ENCODE data around the gene PITHD1. TPM values are rescaled to one million over a fixed set of nuclear protein-coding genes. Genes with fewer than 3 reads are reported as not detected.
A peak's percentile ranks its signal among the peaks of the same experiment; 100 is the strongest.

The PITHD1 gene
- total RNA-seq, 1 experiment from 2014 or later = 78.9 TPM

GRCh38 chr1:23803674-23804073, 25.5 kb downstream of the PITHD1 start:
- BruUV-seq (replicated peaks) = no TSS peak
- Histone ChIP-seq H3K27me3 (replicated peaks; ENCODE audit: insufficient read depth, low read depth, low read length, poor library complexity) (no peaks in the 10 kb centered on the region), H3K4me3 (ENCODE audit: low read depth, low read length, poor library complexity, severe bottlenecking) (no peak overlapping the region), H3K4me1 (ENCODE audit: insufficient read depth, low read length, poor library complexity, severe bottlenecking) (peaks cover 18% of the 10 kb centered on the region), H3K36me3 (ENCODE audit: insufficient read depth, low read length, poor library complexity, severe bottlenecking) (no peaks in the 10 kb centered on the region), H3K9me3 (ENCODE audit: low read depth, low read length, poor library complexity, severe bottlenecking) (no peaks in the 10 kb centered on the region), H3K27ac (ENCODE audit: low read depth, low read length, poor library complexity, severe bottlenecking) (no peak overlapping the region)
- TF ChIP-seq EZH2 (IDR thresholded peaks at IDR 0.05; ENCODE audit: borderline replicate concordance, low read depth, low read length, poor library complexity, severe bottlenecking) = no peak
- TF ChIP-seq, protein P1, sequence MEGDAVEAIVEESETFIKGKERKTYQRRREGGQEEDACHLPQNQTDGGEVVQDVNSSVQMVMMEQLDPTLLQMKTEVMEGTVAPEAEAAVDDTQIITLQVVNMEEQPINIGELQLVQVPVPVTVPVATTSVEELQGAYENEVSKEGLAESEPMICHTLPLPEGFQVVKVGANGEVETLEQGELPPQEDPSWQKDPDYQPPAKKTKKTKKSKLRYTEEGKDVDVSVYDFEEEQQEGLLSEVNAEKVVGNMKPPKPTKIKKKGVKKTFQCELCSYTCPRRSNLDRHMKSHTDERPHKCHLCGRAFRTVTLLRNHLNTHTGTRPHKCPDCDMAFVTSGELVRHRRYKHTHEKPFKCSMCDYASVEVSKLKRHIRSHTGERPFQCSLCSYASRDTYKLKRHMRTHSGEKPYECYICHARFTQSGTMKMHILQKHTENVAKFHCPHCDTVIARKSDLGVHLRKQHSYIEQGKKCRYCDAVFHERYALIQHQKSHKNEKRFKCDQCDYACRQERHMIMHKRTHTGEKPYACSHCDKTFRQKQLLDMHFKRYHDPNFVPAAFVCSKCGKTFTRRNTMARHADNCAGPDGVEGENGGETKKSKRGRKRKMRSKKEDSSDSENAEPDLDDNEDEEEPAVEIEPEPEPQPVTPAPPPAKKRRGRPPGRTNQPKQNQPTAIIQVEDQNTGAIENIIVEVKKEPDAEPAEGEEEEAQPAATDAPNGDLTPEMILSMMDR (conservative IDR thresholded peaks at IDR 0.05; ENCODE audit: low read depth, low read length) = no peak
- ChIA-PET CTCF (no interaction called here), POLR2A (ENCODE audit: low non-redundant PET) (no interaction called here)
- intact Hi-C loops (cut with micrococcal nuclease; ENCODE audit: unreplicated experiment) = no loop called here
- no peak for DNase-seq (ENCODE audit: low spot score)

- Histone ChIP-seq H3K4me3 (ENCODE audit: low read depth, low read length, poor library complexity, severe bottlenecking) (no peak overlapping the region), H3K4me1 (ENCODE audit: insufficient read depth, low read length, poor library complexity, severe bottlenecking) (peaks cover 14% of the 10 kb centered on the region), H3K27me3 (replicated peaks; ENCODE audit: insufficient read depth, low read depth, low read length, poor library complexity) (no peaks in the 10 kb centered on the region), H3K27ac (ENCODE audit: low read depth, low read length, poor library complexity, severe bottlenecking) (no peak overlapping the region), H3K36me3 (ENCODE audit: insufficient read depth, low read length, poor library complexity, severe bottlenecking) (no peaks in the 10 kb centered on the region), H3K9me3 (ENCODE audit: low read depth, low read length, poor library complexity, severe bottlenecking) (no peaks in the 10 kb centered on the region)
- ChIA-PET POLR2A (ENCODE audit: low non-redundant PET) (no interaction called here), CTCF (no interaction called here)
- intact Hi-C loops (cut with micrococcal nuclease; ENCODE audit: unreplicated experiment) = no loop called here
- no peak for DNase-seq (ENCODE audit: low spot score)
- no peak for TF ChIP-seq EZH2 (IDR thresholded peaks at IDR 0.05; ENCODE audit: borderline replicate concordance, low read depth, low read length, poor library complexity, severe bottlenecking)
- TF ChIP-seq, protein P1 (conservative IDR thresholded peaks at IDR 0.05; ENCODE audit: low read depth, low read length) = peak; percentile 39
- no TSS peak for BruUV-seq (replicated peaks)
Observed at GRCh38 chr1:23804183-23804835, 26.1 kb downstream of the PITHD1 start.

- ChIA-PET POLR2A (ENCODE audit: low non-redundant PET) (no interaction called here), CTCF (no interaction called here)
- H3K4me3 ChIP-seq (ENCODE audit: low read depth, low read length, poor library complexity, severe bottlenecking) = no peak overlapping the region
- BruUV-seq (replicated peaks) = no TSS peak
- intact Hi-C loops (cut with micrococcal nuclease; ENCODE audit: unreplicated experiment) = loop anchor here (5.0 kb wide), 1 partner anchor 112 kb away; no protein-coding TSS in a partner anchor
- no peaks in the 10 kb centered on the region for H3K27me3 ChIP-seq (replicated peaks; ENCODE audit: insufficient read depth, low read depth, low read length, poor library complexity)
- TF ChIP-seq EZH2 (IDR thresholded peaks at IDR 0.05; ENCODE audit: borderline replicate concordance, low read depth, low read length, poor library complexity, severe bottlenecking) = no peak
- TF ChIP-seq, protein P1 (conservative IDR thresholded peaks at IDR 0.05; ENCODE audit: low read depth, low read length) = no peak
- no peak for DNase-seq (ENCODE audit: low spot score)
- no peak overlapping the region for H3K27ac ChIP-seq (ENCODE audit: low read depth, low read length, poor library complexity, severe bottlenecking)
- H3K9me3 ChIP-seq (ENCODE audit: low read depth, low read length, poor library complexity, severe bottlenecking) = no peaks in the 10 kb centered on the region
- peaks cover 8% of the 10 kb centered on the region for H3K4me1 ChIP-seq (ENCODE audit: insufficient read depth, low read length, poor library complexity, severe bottlenecking)
- no peaks in the 10 kb centered on the region for H3K36me3 ChIP-seq (ENCODE audit: insufficient read depth, low read length, poor library complexity, severe bottlenecking)
Observed at GRCh38 chr1:23805025-23805424, 26.8 kb downstream of the PITHD1 start.
